Measurements from ENCODE around the gene STK11.

Gene STK11

GRCh38 chr19:1205114-1206099 lies at the start of gene STK11:
STK11 (plus strand) TSS chr19:1205778; CDS start chr19:1206914, 1,136 bp downstream.
- peak; percentile 83 for DNase-seq

GRCh38 chr19:1156305-1156801 lies 49.2 kb upstream of the STK11 start:
- DNase-seq: no peak

- DNase-seq: no peak
Observed at GRCh38 chr19:1156830-1157615, 48.6 kb upstream of the STK11 start.

DNA sequence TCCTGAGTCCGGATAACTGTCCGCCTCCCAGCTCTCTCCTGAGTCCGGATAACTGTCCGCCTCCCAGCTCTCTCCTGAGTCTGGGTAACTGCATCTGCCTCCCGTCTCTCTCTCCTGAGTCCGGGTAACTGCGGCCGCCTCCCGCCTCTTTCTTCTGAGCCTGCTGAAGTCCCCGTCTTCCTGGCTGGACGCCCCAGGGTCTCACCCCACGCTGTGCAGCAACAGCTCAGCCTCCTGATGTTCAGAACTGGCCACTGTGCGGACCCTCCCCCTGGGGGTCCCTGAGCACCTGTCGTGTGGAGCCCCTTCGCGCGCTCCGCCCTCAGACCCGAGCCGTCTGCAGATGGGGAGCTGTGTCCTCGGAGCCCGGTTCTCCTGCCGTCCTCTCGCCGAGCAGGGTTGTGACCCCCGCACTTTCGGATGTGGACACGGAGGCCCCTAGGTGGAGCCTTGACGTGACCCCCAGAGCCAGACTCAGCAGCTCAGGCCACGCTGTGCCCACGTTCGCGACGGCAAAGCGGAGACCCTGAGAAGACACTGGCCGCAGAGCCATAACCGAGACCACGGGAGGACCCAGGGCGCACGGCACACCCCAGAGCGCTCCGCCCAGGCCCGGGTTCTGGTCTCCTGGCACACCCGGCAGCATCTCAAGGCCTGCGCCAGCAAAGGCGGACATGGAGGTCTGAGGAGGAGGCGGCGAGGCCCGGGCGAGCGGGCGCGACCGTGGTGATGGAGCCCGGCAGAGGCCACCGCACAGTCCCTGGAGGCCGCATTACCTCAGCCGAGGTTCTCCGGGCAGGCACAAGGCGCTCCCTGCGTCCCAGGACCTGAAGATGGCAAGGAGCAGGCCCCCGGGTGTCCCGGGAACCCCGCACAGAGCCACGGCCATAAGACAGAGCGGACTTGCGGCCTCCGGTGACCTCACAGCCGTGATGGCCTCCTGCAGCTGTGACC lies 47.4 kb upstream of the STK11 start:
- DNase-seq: no peak

GRCh38 chr19:1158885-1159448 lies 46.6 kb upstream of the STK11 start:
- DNase-seq: no peak

DNA sequence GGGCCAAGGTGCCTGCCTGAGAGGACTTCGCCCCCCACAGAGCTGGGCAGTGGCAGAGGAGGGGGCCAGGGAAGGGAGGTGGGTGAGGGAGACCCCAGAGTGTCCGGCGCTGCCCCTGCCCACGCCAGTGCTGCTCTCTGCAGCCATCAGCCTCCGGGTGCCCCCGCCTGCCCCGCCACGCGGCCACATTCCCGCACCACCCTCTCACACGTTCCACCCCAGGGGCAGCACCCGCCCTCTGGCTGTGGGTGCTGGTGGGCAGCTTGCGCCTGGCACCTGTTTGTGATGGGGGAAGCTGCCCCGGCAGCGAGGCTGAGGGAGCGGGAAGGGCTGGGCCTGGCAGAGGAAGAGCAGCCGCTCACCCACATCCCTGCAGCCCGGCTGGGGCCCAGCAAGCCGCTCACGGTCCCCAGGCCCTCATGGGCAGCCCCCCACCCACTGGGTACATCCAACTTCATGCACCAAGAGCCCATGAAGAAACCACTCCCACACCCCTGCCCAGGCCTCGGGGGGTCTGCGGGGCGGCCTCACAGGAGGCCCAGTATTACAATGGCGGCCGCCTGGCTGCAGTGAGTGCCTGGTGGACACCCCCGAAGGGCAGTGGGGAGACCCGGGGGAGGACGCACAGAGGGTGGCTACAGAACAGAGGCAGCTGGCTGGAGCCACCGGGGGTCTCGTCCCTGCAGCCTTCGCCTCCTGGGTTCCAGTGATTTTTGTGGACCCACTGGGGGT lies 45.5 kb upstream of the STK11 start:
- DNase-seq: no peak

DNA sequence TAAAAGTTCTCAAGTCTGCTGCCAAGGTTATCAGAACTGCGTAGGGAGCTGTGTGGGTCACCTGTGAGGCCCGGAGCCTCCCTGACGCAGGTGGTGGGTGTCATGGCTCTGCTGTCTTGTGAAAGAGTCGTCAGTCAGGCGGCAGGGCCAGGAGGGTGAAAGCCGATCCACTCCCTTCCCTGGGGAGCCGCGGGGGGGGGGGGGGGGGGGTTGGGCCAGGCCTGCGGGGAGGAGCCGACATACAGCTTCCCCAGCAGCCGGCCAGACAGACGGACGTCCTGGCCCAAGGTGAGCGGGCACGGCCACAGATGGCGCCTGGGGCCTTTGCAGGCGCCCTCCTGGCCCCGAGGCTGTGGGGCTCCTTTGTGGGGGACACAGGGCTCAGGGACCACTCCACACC lies 43.9 kb upstream of the STK11 start:
- DNase-seq: no peak

DNA sequence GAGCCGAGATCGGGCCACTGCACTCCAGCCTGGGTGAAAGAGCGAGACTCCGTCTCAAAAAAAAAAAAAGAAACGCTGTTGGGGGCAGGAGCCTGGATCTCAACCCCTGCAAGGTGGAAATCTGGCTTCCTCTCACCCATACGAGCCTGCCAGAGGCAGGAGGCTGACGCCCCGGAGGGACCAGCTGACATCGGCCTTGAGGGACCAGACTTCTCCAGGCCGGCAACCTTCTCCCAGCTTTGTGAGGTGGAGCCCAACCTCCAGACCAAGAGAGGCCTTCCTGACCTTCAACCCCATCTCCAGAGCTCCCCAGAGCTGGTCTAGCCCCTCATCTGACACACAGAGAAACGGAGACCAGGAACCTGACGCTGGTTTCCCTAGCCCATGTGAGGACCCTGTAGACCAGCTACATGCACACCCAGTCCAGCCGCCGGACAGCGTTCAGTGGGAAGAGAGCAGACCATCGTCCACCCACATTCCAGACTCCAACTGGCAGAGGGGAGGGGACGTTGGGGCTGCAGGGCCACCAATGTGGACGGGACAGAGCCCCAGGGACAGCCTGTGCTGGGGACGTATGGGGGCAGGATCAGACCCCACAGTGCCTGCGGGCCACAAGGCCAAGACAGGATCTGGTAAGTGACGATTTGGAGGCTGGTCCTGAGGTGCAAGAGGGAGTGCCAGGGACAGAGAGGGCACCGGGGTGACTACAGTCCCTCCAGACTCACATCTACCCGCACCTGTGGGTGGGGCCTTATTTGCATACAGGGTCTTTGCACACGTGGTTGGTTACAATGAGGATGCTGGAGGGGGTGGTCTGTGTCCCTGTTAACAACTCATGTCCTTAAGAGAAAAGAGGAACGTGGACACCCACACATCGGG lies 42.9 kb upstream of the STK11 start:
- DNase-seq: no peak

DNA sequence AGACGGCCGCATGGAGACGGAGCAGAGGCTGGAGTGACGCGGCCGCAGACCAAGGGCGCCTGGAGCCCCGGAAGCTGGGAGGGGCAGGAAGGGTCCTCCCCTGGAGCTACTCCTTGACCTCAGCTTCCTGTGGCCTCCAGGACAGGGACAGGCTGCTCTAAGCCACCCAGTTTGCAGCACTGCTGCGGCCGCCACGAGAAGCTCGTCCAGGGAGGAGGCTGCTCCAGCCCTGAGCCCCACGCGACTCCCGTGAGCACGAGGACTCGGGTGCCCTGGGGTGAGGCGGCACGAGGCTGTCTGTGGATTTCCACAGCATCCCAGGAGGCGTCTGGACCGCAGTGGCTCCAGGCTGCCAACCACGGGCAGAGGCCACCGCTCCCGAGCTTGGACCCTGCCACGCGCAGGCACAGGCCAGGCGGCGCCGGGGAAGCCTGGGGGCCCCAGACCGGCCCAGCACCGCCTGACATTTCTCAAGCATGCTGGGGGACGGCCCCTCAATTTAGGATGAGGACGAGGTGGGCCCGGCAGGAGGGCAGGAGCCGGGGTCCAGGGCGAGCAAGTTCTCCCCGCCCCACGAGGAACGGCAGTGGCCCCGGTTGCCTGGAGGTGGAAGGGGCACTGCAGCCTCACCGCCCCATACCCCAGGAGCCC lies 42.2 kb upstream of the STK11 start:
- no peak for DNase-seq

DNA sequence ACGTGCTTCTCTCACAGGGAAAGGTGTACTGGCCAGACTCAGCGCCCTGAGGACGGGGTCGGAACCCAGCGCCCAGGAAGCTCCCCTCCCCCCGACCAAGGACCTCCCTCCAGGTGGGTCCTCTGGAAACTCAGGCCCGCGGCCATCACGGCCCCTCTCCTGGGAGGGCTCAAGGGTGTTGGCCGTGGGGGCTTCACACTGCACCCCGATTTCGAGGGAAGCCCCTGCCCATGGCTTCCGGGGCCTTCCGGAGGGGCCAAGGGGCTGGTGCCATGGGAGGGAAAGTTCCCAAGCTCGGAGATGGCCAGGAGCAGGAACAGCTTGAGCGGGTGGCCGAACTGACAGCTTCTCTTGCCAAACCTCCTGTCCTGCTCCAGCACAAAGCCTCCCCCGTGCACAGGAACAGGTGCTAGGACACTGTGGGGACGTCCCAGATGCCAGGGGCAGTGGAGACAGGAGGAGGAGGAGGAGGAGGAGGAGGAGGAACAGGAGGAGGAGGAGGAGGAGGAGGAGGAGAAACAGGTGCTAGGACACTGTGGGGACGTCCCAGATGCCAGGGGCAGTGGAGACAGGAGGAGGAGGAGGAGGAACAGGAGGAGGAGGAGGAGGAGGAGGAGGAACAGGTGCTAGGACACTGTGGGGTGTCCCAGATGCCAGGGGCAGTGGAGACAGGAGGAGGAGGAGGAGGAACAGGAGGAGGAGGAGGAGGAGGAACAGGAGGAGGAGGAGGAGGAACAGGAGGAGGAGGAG lies 41.5 kb upstream of the STK11 start:
- no peak for DNase-seq

DNA sequence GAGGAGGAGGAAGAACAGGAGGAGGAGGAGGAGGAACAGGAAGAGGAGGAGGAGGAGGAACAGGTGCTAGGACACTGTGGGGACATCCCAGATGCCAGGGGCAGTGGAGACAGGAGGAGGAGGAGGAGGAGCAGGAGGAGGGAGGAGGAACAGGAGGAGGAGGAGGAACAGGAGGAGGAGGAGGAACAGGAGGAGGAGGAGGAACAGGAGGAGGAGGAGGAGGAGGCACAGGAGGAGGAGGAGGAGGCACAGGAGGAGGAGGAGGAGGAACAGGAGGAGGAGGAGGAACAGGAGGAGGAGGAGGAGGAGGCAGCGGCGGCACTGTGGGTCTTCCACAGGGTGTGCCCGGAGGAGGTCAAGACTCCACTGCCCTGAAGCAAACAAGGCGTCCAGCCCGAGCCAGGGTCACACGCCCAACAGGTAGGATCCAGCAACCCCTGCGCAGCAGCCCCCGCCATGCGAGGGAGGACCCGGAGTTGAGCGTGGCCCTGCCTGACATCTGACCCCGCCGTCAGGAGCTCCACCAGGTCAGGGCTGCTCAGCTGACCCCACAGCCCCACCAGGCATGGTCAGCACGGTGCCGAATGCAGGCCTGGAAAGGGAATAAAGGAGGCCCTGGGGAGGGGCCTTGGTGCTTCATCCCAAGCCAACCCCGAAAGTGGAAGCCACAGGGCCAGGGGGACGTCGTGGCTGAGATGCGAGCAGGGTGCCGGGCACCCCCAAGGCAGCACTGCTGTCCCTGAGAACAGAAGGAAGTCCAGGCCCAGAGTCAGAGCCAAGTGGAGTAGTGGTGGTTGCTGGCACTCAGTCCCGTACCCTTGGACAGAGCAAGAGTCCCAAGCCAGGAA lies 40.7 kb upstream of the STK11 start:
- no peak for DNase-seq

DNA sequence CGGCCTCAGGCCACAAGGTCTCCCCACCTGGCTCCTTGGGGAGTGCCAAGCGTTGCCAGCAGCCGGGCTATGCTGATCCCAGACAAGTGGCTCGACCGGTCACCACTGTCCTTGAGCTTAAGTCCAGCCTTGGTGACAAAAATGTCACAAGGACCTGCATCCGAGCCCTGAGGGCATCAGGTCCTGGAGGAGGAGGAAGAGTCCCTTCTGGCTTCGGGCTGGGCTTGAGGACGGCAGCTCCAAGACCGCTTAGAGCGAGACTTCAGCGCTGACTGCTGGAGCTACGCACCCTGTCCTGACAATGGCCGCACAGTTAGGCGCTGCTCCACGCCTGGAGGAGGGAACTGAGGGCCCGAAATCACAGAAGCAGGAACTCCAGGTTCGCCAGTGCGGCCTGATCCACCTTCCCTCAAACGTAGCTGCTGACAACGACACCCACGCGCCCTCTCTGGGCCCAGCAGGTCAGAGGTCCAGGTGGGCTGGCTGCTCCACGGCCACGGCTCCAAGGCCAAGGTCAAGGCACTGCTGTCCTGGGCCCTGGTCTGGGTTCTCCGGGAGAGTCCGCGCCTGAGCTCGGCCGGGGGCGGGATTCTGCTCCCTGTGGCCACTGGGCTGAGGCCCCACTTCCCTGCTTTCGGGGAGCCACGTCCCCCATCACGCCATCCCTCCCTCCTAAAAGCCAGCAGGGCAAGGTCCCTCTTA lies 38.6 kb upstream of the STK11 start:
- DNase-seq: no peak

GRCh38 chr19:1167687-1168571 lies 37.6 kb upstream of the STK11 start:
- DNase-seq: no peak

DNA sequence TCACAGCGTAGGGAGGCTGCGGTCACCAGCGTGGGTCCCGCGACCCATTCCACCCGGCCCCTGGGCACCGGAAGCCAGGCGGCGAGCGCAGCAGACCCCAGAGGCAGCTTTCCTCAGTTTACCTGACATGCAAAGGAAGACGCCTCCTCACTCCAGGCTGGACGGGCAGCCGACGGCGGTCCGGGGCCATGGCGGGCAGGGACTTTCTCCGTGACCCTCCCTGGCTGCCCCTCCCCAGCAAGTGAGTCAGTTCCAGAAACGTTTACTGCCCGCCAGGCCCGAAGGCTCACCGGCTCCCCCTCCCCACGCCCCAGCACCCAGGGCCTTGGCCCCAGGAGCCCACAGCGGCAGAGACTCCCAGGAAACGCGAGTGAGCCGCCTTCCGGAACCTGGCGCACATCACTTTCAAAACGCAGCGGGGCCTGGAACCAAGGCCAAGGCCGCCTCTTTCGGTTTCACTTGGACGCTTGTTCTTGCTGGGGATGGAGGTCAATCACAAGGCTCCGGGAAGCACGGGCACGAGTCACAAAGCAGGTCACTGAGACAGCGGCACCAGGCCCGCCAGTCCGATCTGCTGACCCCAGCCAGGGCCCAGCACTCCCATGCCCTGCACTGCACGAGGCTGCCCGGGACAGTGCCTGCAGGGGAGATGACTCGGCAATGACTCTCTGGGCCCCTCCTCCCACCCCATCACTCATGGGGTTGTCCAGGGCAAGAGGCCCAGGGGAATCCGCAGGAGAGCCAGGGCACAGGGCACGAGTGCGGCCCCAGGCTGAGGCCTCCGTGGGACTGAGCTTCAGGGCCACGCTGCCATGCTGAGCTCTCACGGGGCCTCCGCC lies 36.8 kb upstream of the STK11 start:
- no peak for DNase-seq

GRCh38 chr19:1169411-1169791 lies 36.2 kb upstream of the STK11 start:
- no peak for DNase-seq
